ENCODE results near the gene DLL4.

Gene DLL4

GRCh38 chr15:40964006-40964405 is 34.9 kb downstream of the DLL4 start:
- CTCF ChIA-PET = no interaction called here
- TF ChIP-seq FOXM1 (IDR thresholded peaks at IDR 0.05; ENCODE audit: borderline replicate concordance) = no peak
- no peak for TF ChIP-seq ARNT (IDR thresholded peaks at IDR 0.05)
- TF ChIP-seq NFRKB (IDR thresholded peaks at IDR 0.05) = no peak
- TF ChIP-seq HDGF (IDR thresholded peaks at IDR 0.05; ENCODE audit: borderline replicate concordance) = no peak
- no peak for DNase-seq (ENCODE audit: extremely low spot score)
- POLR2A ChIA-PET = interaction anchor here (1.3 to 5.1 kb wide), 2 partner anchors 11 to 152 kb away, joined by 3 to 85 read pairs; partner anchors contain the start of genes CHAC1 and INO80

GRCh38 chr15:40964634-40965033 is 35.5 kb downstream of the DLL4 start:
- DNase-seq (ENCODE audit: extremely low spot score) = no peak
- TF ChIP-seq HDGF (IDR thresholded peaks at IDR 0.05; ENCODE audit: borderline replicate concordance) (no peak), ARNT (IDR thresholded peaks at IDR 0.05) (no peak), CTBP1 (IDR thresholded peaks at IDR 0.05; ENCODE audit: borderline replicate concordance) (no peak), FOXM1 (IDR thresholded peaks at IDR 0.05; ENCODE audit: borderline replicate concordance) (no peak), BHLHE40 (IDR thresholded peaks at IDR 0.05; ENCODE audit: borderline replicate concordance) (no peak), ELF4 (IDR thresholded peaks at IDR 0.05) (no peak), TARDBP (IDR thresholded peaks at IDR 0.05) (no peak), ZNF384 (IDR thresholded peaks at IDR 0.05) (no peak), NFRKB (IDR thresholded peaks at IDR 0.05) (no peak), LEF1 (IDR thresholded peaks at IDR 0.05; ENCODE audit: borderline replicate concordance) (no peak), PKNOX1 (IDR thresholded peaks at IDR 0.05) (no peak)
- ChIA-PET POLR2A (interaction anchor here (1.3 to 5.1 kb wide), 2 partner anchors 11 to 151 kb away, joined by 3 to 85 read pairs; partner anchors contain the start of genes CHAC1 and INO80), CTCF (interaction anchor here (1.4 kb wide), 1 partner anchor 59 kb away, joined by 3 read pairs; no protein-coding TSS in a partner anchor)

GRCh38 chr15:40968290-40969085 is 39.3 kb downstream of the DLL4 start:
- DNase-seq (ENCODE audit: extremely low spot score) = no peak
- CTCF ChIA-PET = interaction anchor here (0.6 to 1.1 kb wide), 3 partner anchors 16 to 111 kb away, joined by 3 to 5 read pairs (median 3); no protein-coding TSS in a partner anchor
- TF ChIP-seq TARDBP (IDR thresholded peaks at IDR 0.05) = no peak
- TF ChIP-seq FOXA1 (IDR thresholded peaks at IDR 0.05) = no peak
- no peak for TF ChIP-seq FOXK2 (IDR thresholded peaks at IDR 0.05)
- no peak for TF ChIP-seq LEF1 (IDR thresholded peaks at IDR 0.05; ENCODE audit: borderline replicate concordance)
- no peak for TF ChIP-seq FOXM1 (IDR thresholded peaks at IDR 0.05; ENCODE audit: borderline replicate concordance)
- no peak for TF ChIP-seq BHLHE40 (IDR thresholded peaks at IDR 0.05; ENCODE audit: borderline replicate concordance)
- no peak for TF ChIP-seq ZNF384 (IDR thresholded peaks at IDR 0.05)
- TF ChIP-seq PKNOX1 (IDR thresholded peaks at IDR 0.05) = no peak
- no peak for TF ChIP-seq CTBP1 (IDR thresholded peaks at IDR 0.05; ENCODE audit: borderline replicate concordance)
- no peak for TF ChIP-seq ARNT (IDR thresholded peaks at IDR 0.05)
- no peak for TF ChIP-seq SUZ12 (IDR thresholded peaks at IDR 0.05)
- TF ChIP-seq SP1 (IDR thresholded peaks at IDR 0.05) = no peak
- TF ChIP-seq HDGF (IDR thresholded peaks at IDR 0.05; ENCODE audit: borderline replicate concordance) = no peak
- no peak for TF ChIP-seq L3MBTL2 (conservative IDR thresholded peaks at IDR 0.05)
- no peak for TF ChIP-seq NFRKB (IDR thresholded peaks at IDR 0.05)
- no peak for TF ChIP-seq ELF4 (IDR thresholded peaks at IDR 0.05)
- POLR2A ChIA-PET = interaction anchor here (0.9 to 2.3 kb wide), 5 partner anchors 11 to 37 kb away, joined by 3 to 20 read pairs (median 3); partner anchors contain the start of gene CHAC1

- POLR2A ChIA-PET = interaction anchor here (1.3 to 2.3 kb wide), 3 partner anchors 14 to 20 kb away, joined by 3 to 20 read pairs (median 9); partner anchors contain the start of gene CHAC1
Observed at GRCh38 chr15:40969363-40969762, 40.2 kb downstream of the DLL4 start.

GRCh38 chr15:40974879-40975278 is 45.7 kb downstream of the DLL4 start:
- CTCF ChIA-PET = interaction anchor here (1.1 kb wide), 1 partner anchor 33 kb away, joined by 4 read pairs; no protein-coding TSS in a partner anchor
- no peak for DNase-seq (ENCODE audit: extremely low spot score)
- POLR2A ChIA-PET = interaction anchor here (0.9 to 1.7 kb wide), 3 partner anchors 13 to 22 kb away, joined by 5 to 9 read pairs (median 5); partner anchors contain the start of gene CHAC1
- no peak for TF ChIP-seq SP1 (IDR thresholded peaks at IDR 0.05)
- TF ChIP-seq ARNT (IDR thresholded peaks at IDR 0.05) = no peak
- TF ChIP-seq FOXM1 (IDR thresholded peaks at IDR 0.05; ENCODE audit: borderline replicate concordance) = no peak
- no peak for TF ChIP-seq CTBP1 (IDR thresholded peaks at IDR 0.05; ENCODE audit: borderline replicate concordance)
- no peak for TF ChIP-seq ELF4 (IDR thresholded peaks at IDR 0.05)
- no peak for TF ChIP-seq ZNF384 (IDR thresholded peaks at IDR 0.05)
- no peak for TF ChIP-seq FOXA1 (IDR thresholded peaks at IDR 0.05)
- TF ChIP-seq PKNOX1 (IDR thresholded peaks at IDR 0.05) = no peak
- TF ChIP-seq LEF1 (IDR thresholded peaks at IDR 0.05; ENCODE audit: borderline replicate concordance) = no peak
- no peak for TF ChIP-seq L3MBTL2 (conservative IDR thresholded peaks at IDR 0.05)

More at GRCh38 chr15:40969363-40969762, 40.2 kb downstream of the DLL4 start:
- DNase-seq (ENCODE audit: extremely low spot score) = no peak
- CTCF ChIA-PET = interaction anchor here (0.6 to 1.1 kb wide), 2 partner anchors 15 to 65 kb away, joined by 3 read pairs; no protein-coding TSS in a partner anchor
- TF ChIP-seq HDGF (IDR thresholded peaks at IDR 0.05; ENCODE audit: borderline replicate concordance) (no peak), BHLHE40 (IDR thresholded peaks at IDR 0.05; ENCODE audit: borderline replicate concordance) (no peak), CTBP1 (IDR thresholded peaks at IDR 0.05; ENCODE audit: borderline replicate concordance) (no peak)

- ChIA-PET POLR2A (interaction anchor here (1.1 to 1.7 kb wide), 2 partner anchors 23 to 24 kb away, joined by 5 to 8 read pairs; partner anchors contain the start of gene CHAC1), CTCF (no interaction called here)
Observed at GRCh38 chr15:40976819-40977218, 47.7 kb downstream of the DLL4 start.

More at GRCh38 chr15:40976819-40977218, 47.7 kb downstream of the DLL4 start:
- TF ChIP-seq FOXK2 (IDR thresholded peaks at IDR 0.05) (no peak), ELF4 (IDR thresholded peaks at IDR 0.05) (no peak), FOXM1 (IDR thresholded peaks at IDR 0.05; ENCODE audit: borderline replicate concordance) (no peak), NFRKB (IDR thresholded peaks at IDR 0.05) (no peak), ZNF384 (IDR thresholded peaks at IDR 0.05) (no peak), SP1 (IDR thresholded peaks at IDR 0.05) (no peak), BHLHE40 (IDR thresholded peaks at IDR 0.05; ENCODE audit: borderline replicate concordance) (no peak), HDGF (IDR thresholded peaks at IDR 0.05; ENCODE audit: borderline replicate concordance) (no peak), PKNOX1 (IDR thresholded peaks at IDR 0.05) (no peak), TARDBP (IDR thresholded peaks at IDR 0.05) (no peak)
- DNase-seq (ENCODE audit: extremely low spot score) = no peak
